Heart right ventricle (tissue), 16 donors: Measurements from ENCODE around the gene TIAM1. TPM values are rescaled to one million over a fixed set of nuclear protein-coding genes. Genes with fewer than 3 reads are reported as not detected.

Experiments
- ATAC-seq, 8 donors: fragments of 200-7000 bp; cut with Tn5 transposase; one replicate each; pipeline ENCODE4 v1.9.1; 2020; ENCODE audit warnings: mild to moderate bottlenecking in 8 of 8, moderate library complexity in 8 of 8, moderate number of reproducible peaks in 1 of 8
- DNase-seq, 2 donors: peaks; one replicate each; pipeline ENCODE4 v3.0.0-alpha.2; 2020
- H3K27ac ChIP-seq, 10 donors: fragments of 200-600 bp; sonication (generic) in 2 of 10; one replicate each; pipeline versions ENCODE4 v1.5.0 to v1.8.0; 2020 to 2022; ENCODE audit warnings: mild to moderate bottlenecking in 3 of 10
- H3K27me3 ChIP-seq, 7 donors: fragments of 200-600 bp; one replicate each; pipeline ENCODE4 v1.8.0; 2021 to 2022; ENCODE audit warnings: mild to moderate bottlenecking in 2 of 7
- H3K36me3 ChIP-seq, 9 donors: fragments of 200-600 bp; sonication (generic) in 1 of 9; one replicate each; pipeline versions ENCODE4 v1.5.0 to v1.8.0; 2020 to 2022; ENCODE audit warnings: mild to moderate bottlenecking in 2 of 9
- H3K4me1 ChIP-seq, 9 donors: fragments of 200-600 bp; sonication (generic) in 1 of 9; one replicate each; pipeline versions ENCODE4 v1.5.0 to v1.8.0; 2020 to 2022; ENCODE audit warnings: mild to moderate bottlenecking in 4 of 9
- H3K4me3 ChIP-seq, 10 donors: fragments of 200-600 bp; sonication (generic) in 2 of 10; one replicate each; pipeline versions ENCODE4 v1.5.0 to v1.8.0; 2020 to 2022; ENCODE audit warnings: mild to moderate bottlenecking in 7 of 10, moderate library complexity in 2 of 10
- H3K9me3 ChIP-seq, 11 donors: fragments of 200-600 bp in 10 of 11; sonication (generic) in 2 of 11; one replicate each; pipeline versions ENCODE4 v1.5.0 to v1.8.0; 2013 to 2022; ENCODE audit warnings: mild to moderate bottlenecking in 2 of 11, control low read depth in 1 of 11, moderate library complexity in 1 of 11
- WGBS, 2 donors: extraction: QIAGEN DNeasy Blood & Tissue Kit; methylation state at CpG; one replicate each; pipeline ENCODE4 v1.1.7; 2013; ENCODE audit warnings: inconsistent platforms in 1 of 2; 5-methylcytosine and 5-hydroxymethylcytosine counted together
- intact Hi-C, 10 donors: fragments of 100-400 bp; cut with DNase I; formaldehyde crosslinking; loops; one replicate each; pipeline versions ENCODE4 v1.11.1 to v1.14.2; 2022
- polyA plus RNA-seq, 2 donors: library from polyadenylated mRNA; stranded (reverse); fragments of 200-250 nt; gene quantifications; one replicate each; pipeline ENCODE4 v1.2.3, GENCODE V29; 2013
- total RNA-seq, 10 donors: library from RNA; stranded (reverse); fragmentation: NEBNext Ultra II Directional in 3 of 10; extraction: Animal tissue kit (Norgen Biotek cat#: 25700) in 3 of 10; gene quantifications; one replicate each; pipeline versions ENCODE4 v1.2.1 to v1.2.4, GENCODE V29; 2021 to 2023
- TF ChIP-seq, protein P1 (sequence below), 9 donors: fragments of 200-600 bp; sonication (generic) in 2 of 9; IDR thresholded peaks; one replicate each; pipeline versions ENCODE4 v1.5.0 to v1.8.0; 2021 to 2022; ENCODE audit warnings: antibody characterized with exemption in 9 of 9, mild to moderate bottlenecking in 5 of 9, moderate library complexity in 1 of 9
- donor health status: Arrhythmogenic right ventricular cardiomyopathy.
- donor health status: ischemic (EF 13 %, LVEDD 7.1; RV severe dilation, severe dysfunction).
- donor health status: healthy with polysubstance abuse.
- donor health status: DM: no; HTN: yes; CAD: no.
- donor health status: DM: no; HTN: no; CAD: no.
- donor health status: ischemic (EF 25% LVEDD 6.9; RV normal size, moderate dysfunction).
- donor health status: ischemic (EF 25% LVEDD 5.7; RV mildly dilated, moderate dysfunction).
- donor health status: healthy.
- donor health status: DM: yes; HTN: yes; CAD: no.
- donor health status: Ischemic cardiomyopathy.
- donor health status: ischemic (EF 35%, LVEDD 5.7; RV mildly dilated, moderate dysfunction).
- donor health status: nonischemic (EF 11% LVEDD 7.7; RV severe dilation, severe dysfunction).
- donor health status: DM: yes; HTN: yes; CAD: no.
- donor health status: PGD.
- donor health status: ischemic (EF 29% LVEDD 5.4; RV normal size, mild dysfunction).
- donor health status: nonischemic (EF 23%, LVEDD 6.1; RV moderate dilation, normal function).

The TIAM1 gene
- total and polyA plus RNA-seq, 12 donors, result 0.97 to 4.5 (median 2.0) TPM

DNA sequence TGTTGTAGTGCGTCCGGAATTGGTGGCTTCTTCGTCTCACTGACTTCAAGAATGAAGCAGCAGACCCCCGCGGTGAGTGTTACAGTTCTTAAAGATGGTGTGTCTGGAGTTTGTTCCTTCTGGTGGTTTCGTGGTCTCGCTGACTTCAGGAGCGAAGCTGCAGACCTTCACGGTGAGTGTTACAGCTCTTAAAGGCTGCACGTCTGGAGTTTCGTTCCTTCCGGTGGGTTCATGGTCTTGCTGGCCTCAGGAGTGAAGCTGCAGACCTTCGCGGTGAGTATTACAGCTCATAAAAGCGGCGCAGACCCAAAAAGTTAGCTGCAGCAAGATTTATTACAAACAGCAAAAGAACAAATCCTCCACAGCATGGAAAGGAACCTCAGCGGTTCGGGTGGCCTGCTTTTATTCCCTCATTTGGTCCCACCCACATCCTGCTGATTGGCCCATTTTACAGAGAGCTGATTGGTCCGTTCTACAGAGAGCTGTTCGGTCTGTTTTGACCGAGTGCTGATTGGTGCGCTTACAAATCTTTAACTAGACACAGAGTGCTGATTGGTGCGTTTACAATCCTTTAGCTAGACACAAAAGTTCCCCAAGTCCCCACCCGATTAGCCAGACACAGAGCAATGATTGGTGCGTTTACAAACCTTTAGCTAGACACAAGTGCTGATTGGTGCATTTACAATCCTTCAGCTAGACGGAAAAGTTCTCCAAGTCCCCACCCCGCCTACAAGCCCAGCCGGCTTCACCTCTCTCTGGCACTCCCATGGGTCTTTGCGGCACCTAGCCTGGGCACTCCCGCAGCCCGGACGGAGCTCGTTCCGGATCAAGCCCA, 256.2 kb downstream of the TIAM1 start:
- no peaks in the 10 kb centered on the region for H3K36me3 ChIP-seq
- ATAC-seq (no peak), DNase-seq (no peak)
- H3K4me3 ChIP-seq, result no peak overlapping the region
- H3K27ac ChIP-seq, result no peak overlapping the region
- TF ChIP-seq, protein P1, sequence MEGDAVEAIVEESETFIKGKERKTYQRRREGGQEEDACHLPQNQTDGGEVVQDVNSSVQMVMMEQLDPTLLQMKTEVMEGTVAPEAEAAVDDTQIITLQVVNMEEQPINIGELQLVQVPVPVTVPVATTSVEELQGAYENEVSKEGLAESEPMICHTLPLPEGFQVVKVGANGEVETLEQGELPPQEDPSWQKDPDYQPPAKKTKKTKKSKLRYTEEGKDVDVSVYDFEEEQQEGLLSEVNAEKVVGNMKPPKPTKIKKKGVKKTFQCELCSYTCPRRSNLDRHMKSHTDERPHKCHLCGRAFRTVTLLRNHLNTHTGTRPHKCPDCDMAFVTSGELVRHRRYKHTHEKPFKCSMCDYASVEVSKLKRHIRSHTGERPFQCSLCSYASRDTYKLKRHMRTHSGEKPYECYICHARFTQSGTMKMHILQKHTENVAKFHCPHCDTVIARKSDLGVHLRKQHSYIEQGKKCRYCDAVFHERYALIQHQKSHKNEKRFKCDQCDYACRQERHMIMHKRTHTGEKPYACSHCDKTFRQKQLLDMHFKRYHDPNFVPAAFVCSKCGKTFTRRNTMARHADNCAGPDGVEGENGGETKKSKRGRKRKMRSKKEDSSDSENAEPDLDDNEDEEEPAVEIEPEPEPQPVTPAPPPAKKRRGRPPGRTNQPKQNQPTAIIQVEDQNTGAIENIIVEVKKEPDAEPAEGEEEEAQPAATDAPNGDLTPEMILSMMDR (IDR thresholded peaks at IDR 0.05), result no peak
- peaks cover 0 to 8% (median 0%) of the 10 kb centered on the region in 9 donors for H3K4me1 ChIP-seq
- peaks cover 0 to 4% (median 0%) of the 10 kb centered on the region in 7 donors for H3K27me3 ChIP-seq
- WGBS, 2 donors, result 81 to 84% methylated on average over 34 of the region's 34 CpGs
- H3K9me3 ChIP-seq, result peaks cover 0 to 3% (median 0%) of the 10 kb centered on the region in 11 donors
- intact Hi-C loops, result loop anchor here (2.0 to 10.0 kb wide), 12 partner anchors 253 to 1046 kb away; partner anchors contain the start of genes KRTAP23-1 (in 6 of the 10), KRTAP15-1 (in 4 of the 10), KRTAP27-1 (in 1 of the 10) and KRTAP7-1 (in 1 of the 10)

DNA sequence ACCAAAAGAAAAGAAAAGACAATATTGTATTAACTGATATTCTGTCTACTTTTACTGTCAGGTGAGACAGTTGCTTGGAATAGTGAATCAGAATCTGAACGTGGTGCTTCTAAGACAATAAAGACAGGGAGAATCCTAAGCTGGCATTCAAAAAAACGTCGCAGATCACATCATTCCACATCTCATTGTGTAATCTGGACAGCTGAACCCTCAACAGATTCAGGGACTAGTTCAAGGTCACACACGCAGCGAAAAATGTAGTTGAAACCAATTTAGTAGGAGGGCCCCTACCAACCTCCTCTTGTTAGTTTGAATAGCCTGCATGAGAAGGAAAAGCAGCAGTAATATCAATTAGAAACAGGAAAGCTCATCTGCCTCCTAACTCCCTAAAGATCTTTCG, 259.4 kb downstream of the TIAM1 start:
- ATAC-seq (no peak), DNase-seq (no peak)
- intact Hi-C loops, result loop anchor here (5.0 to 10.0 kb wide), 12 partner anchors 152 to 1042 kb away; partner anchors contain the start of genes KRTAP23-1 (in 6 of the 10), KRTAP15-1 (in 4 of the 10), KRTAP27-1 (in 1 of the 10) and KRTAP7-1 (in 1 of the 10)
- peaks cover 0 to 4% (median 0%) of the 10 kb centered on the region in 7 donors for H3K27me3 ChIP-seq
- no peak overlapping the region for H3K4me3 ChIP-seq
- peaks cover 0 to 8% (median 0%) of the 10 kb centered on the region in 9 donors for H3K4me1 ChIP-seq
- no peaks in the 10 kb centered on the region for H3K36me3 ChIP-seq
- WGBS, 2 donors, result 65 to 78% methylated on average over 6 of the region's 6 CpGs
- H3K9me3 ChIP-seq, result no peaks in the 10 kb centered on the region
- no peak overlapping the region for H3K27ac ChIP-seq
- TF ChIP-seq, protein P1 (IDR thresholded peaks at IDR 0.05), result no peak

DNA sequence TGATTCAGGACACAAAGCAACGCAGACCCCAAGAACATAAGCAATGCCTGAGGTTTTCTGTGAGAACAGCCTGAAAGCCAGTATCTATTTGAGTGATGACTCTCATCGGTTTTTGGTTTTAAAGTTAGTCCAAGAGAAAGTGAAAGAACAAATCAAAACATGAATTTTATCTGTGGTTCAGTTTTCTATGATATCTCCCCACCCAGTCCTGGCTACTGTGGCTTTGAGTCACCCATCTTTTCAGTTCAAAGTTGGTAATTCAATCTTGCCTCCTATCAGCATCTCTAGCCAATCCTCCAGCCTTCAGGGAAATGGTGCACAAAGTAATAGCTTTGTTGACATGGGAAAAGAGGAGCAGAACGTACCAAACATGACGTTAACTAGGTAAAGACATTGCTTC, 265.3 kb downstream of the TIAM1 start:
- DNase-seq (no peak), ATAC-seq (no peak)
- WGBS, 2 donors, result 51 to 64% methylated on average over 4 of the region's 4 CpGs

DNA sequence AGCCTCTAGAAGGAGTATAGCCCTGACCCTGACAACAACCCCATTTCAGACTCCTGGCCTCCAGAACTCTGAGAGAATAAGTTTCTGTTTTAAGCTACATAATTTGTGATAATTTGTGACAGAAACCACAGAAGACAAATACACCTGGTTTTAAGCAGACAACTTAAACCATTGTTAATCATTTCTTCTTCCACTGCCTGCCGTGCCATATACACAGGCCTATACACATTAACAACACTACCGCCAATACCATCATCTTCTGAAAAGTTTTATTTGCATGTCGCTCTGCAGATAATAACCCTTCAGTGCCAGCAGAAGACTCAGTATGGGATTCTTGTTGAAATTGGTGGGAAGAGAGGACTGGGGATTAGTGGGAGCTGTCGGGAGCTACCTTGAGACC, 265.8 kb downstream of the TIAM1 start:
- TF ChIP-seq, protein P1 (IDR thresholded peaks at IDR 0.05), result no peak
- Histone ChIP-seq H3K9me3 (no peaks in the 10 kb centered on the region), H3K27ac (no peak overlapping the region), H3K27me3 (peaks cover 0 to 4% (median 0%) of the 10 kb centered on the region in 7 donors), H3K4me1 (no peaks in the 10 kb centered on the region), H3K4me3 (no peak overlapping the region), H3K36me3 (no peaks in the 10 kb centered on the region)
- intact Hi-C loops, result no loop called here
- ATAC-seq (no peak), DNase-seq (no peak)
- WGBS, 2 donors, result 92 to 96% methylated on average over 4 of the region's 4 CpGs

More for the DNA sequence above, 265.3 kb downstream of the TIAM1 start:
- TF ChIP-seq, protein P1 (IDR thresholded peaks at IDR 0.05), result no peak
- no peak overlapping the region for H3K4me3 ChIP-seq
- peaks cover 0 to 4% (median 0%) of the 10 kb centered on the region in 7 donors for H3K27me3 ChIP-seq
- intact Hi-C loops, result no loop called here
- H3K4me1 ChIP-seq, result no peaks in the 10 kb centered on the region
- H3K27ac ChIP-seq, result no peak overlapping the region
- H3K36me3 ChIP-seq, result no peaks in the 10 kb centered on the region
- H3K9me3 ChIP-seq, result no peaks in the 10 kb centered on the region
